B cell (primary cell): ENCODE data around the gene LRRC8E. TPM values are rescaled to one million over a fixed set of nuclear protein-coding genes. Genes with fewer than 3 reads are reported as not detected.
A peak's percentile ranks its signal among the peaks of the same experiment; 100 is the strongest.

Experiments used
- ATAC-seq: fragments of 200-7000 bp; cut with Tn5 transposase; one replicate; pipeline ENCODE4 v1.10.0; 2021; ENCODE audit warnings: low read depth, mild to moderate bottlenecking, moderate number of reproducible peaks, moderate library complexity
- CTCF ChIA-PET: fragments of 350-600 bp; sonication (Branson Sonifier 250); formaldehyde crosslinking; loops from one replicate; lab custom pipeline; 2021; ENCODE audit warnings: antibody characterized with exemption, inconsistent platforms; lab: Charles Lee
- POLR2A ChIA-PET: fragments of 350-600 bp; sonication (Branson Sonifier 250); formaldehyde crosslinking; loops from one replicate; lab custom pipeline; 2021; ENCODE audit warnings: antibody characterized with exemption; lab: Charles Lee
- DNase-seq: peaks from one replicate; pipeline ENCODE4 v3.0.0; 2013
- H2AFZ ChIP-seq: 2 replicates; pipeline ENCODE4 v1.6.1; 2012; ENCODE audit warnings: mild to moderate bottlenecking, low read depth, low read length; ENCODE audit not compliant: insufficient read depth, poor library complexity, severe bottlenecking
- H3K27ac ChIP-seq, 2 donors: 1 replicate in 1 of 2; 2 replicates in 1 of 2; pipeline ENCODE4 v1.5.1; 2012 to 2013; ENCODE audit warnings: low read length in 2 of 2, mild to moderate bottlenecking in 2 of 2, moderate library complexity in 1 of 2
- H3K27me3 ChIP-seq, 4 experiments: fragments of 200-600 bp in 1 of 4; sonication (generic) in 1 of 4; replicated peaks in 1 of 4; 1 replicate in 2 of 4; 2 replicates in 2 of 4; pipeline versions ENCODE4 v1.6.1 to v1.7.0; 2013 to 2016; ENCODE audit warnings: low read length in 3 of 4, mild to moderate bottlenecking in 2 of 4, mixed read lengths in 1 of 4, moderate library complexity in 1 of 4; ENCODE audit not compliant: insufficient read depth in 4 of 4, control insufficient read depth in 3 of 4; ENCODE audit errors: control extremely low read depth in 1 of 4
- H3K36me3 ChIP-seq, 2 experiments: replicated peaks in 1 of 2; 1 replicate in 1 of 2; 2 replicates in 1 of 2; pipeline versions ENCODE4 v1.6.1 to v1.7.1; 2013; ENCODE audit warnings: low read length in 1 of 2; ENCODE audit not compliant: insufficient read depth in 2 of 2, control insufficient read depth in 1 of 2; ENCODE audit errors: control extremely low read depth in 1 of 2, extremely low read depth in 1 of 2
- H3K4me1 ChIP-seq, 2 donors: fragments of 200-600 bp in 1 of 2; sonication (generic) in 1 of 2; 1 replicate in 1 of 2; 2 replicates in 1 of 2; pipeline versions ENCODE4 v1.5.1 to v1.6.1; 2013 to 2017; ENCODE audit warnings: low read length in 2 of 2; ENCODE audit not compliant: control insufficient read depth in 2 of 2, insufficient read depth in 2 of 2
- H3K4me2 ChIP-seq: replicated peaks from 2 replicates; pipeline ENCODE3; 2012; ENCODE audit warnings: mild to moderate bottlenecking, low read depth, low read length; ENCODE audit not compliant: poor library complexity, severe bottlenecking
- H3K4me3 ChIP-seq, 5 experiments: fragments of 200-600 bp in 1 of 5; sonication (generic) in 1 of 5; 1 replicate in 3 of 5; 2 replicates in 2 of 5; pipeline versions ENCODE4 v1.5.1 to v1.7.0; 2011 to 2016; ENCODE audit warnings: low read length in 4 of 5, mild to moderate bottlenecking in 4 of 5, low read depth in 2 of 5, control low read depth in 1 of 5, moderate library complexity in 1 of 5; ENCODE audit not compliant: insufficient read depth in 1 of 5; ENCODE audit errors: control extremely low read depth in 1 of 5, extremely low read depth in 1 of 5
- H3K79me2 ChIP-seq: fragments of 200-600 bp; sonication (generic); one replicate; pipeline ENCODE4 v1.6.0; 2016; ENCODE audit warnings: low read length; ENCODE audit not compliant: control insufficient read depth, insufficient read depth
- H3K9ac ChIP-seq: fragments of 200-600 bp; sonication (generic); 2 replicates; pipeline ENCODE4 v1.6.1; 2017; ENCODE audit warnings: mild to moderate bottlenecking, low read length, moderate library complexity
- H3K9me3 ChIP-seq, 3 donors: one replicate each; pipeline versions ENCODE4 v1.6.1 to v1.7.1; 2013; ENCODE audit warnings: low read length in 2 of 3; ENCODE audit not compliant: control insufficient read depth in 2 of 3, insufficient read depth in 1 of 3; ENCODE audit errors: control extremely low read depth in 1 of 3
- H4K20me1 ChIP-seq: 2 replicates; pipeline ENCODE4 v1.6.0; 2012; ENCODE audit warnings: mild to moderate bottlenecking, low read length; ENCODE audit not compliant: insufficient read depth, control insufficient read depth, poor library complexity, severe bottlenecking
- H3K27ac Mint-ChIP-seq: one replicate; pipeline ENCODE4 v1.8.0; 2021; ENCODE audit warnings: mixed read lengths
- H3K27me3 Mint-ChIP-seq: one replicate; pipeline ENCODE4 v1.8.0; 2021; ENCODE audit warnings: mixed read lengths
- H3K4me1 Mint-ChIP-seq: one replicate; pipeline ENCODE4 v1.8.0; 2021; ENCODE audit warnings: mixed read lengths
- H3K4me3 Mint-ChIP-seq: one replicate; pipeline ENCODE4 v1.8.0; 2021; ENCODE audit warnings: mixed read lengths
- H3K9me3 Mint-ChIP-seq: one replicate; pipeline ENCODE4 v1.8.0; 2022; ENCODE audit warnings: mixed read lengths; ENCODE audit not compliant: insufficient read depth
- CTCF ChIP-seq: fragments of 200-600 bp; IDR thresholded peaks from one replicate; pipeline ENCODE4 v1.8.0; 2022; ENCODE audit warnings: antibody characterized with exemption, mild to moderate bottlenecking
- EZH2 ChIP-seq: IDR thresholded peaks from 2 replicates; pipeline ENCODE4 v1.6.1; 2012; ENCODE audit warnings: borderline replicate concordance, low read depth, mild to moderate bottlenecking, moderate library complexity, low read length; ENCODE audit not compliant: insufficient read depth, poor library complexity, severe bottlenecking
- WGBS: methylation state at CpG from one replicate; pipeline ENCODE4 v1.1.5; 2013; ENCODE audit warnings: missing lambda C conversion rate; ENCODE audit not compliant: insufficient coverage; 5-methylcytosine and 5-hydroxymethylcytosine counted together
- intact Hi-C: fragments of 100-400 bp; cut with micrococcal nuclease; formaldehyde crosslinking; loops from one replicate; pipeline ENCODE4 v1.10.0; 2022
- polyA plus RNA-seq: library from polyadenylated mRNA; depleted of rRNA; stranded (reverse); fragments of >200 nt; gene quantifications from 2 replicates; pipeline ENCODE4 v1.2.3, GENCODE V29; 2012
- total RNA-seq, 2 donors: library from RNA; stranded (reverse); fragments of 120-200 nt in 1 of 2; gene quantifications; 1 replicate in 1 of 2; 2 replicates in 1 of 2; pipeline versions ENCODE4 v1.2.3 to v1.2.4, GENCODE V29; 2013 to 2022

Gene LRRC8E
- total and polyA plus RNA-seq, 2 donors (not counting 1 experiment from before 2014, with no cell fraction given), result not detected

- H3K79me2 ChIP-seq, result peaks cover 1% of the 10 kb centered on the region
- peaks cover 2 to 58% of the 10 kb centered on the region in 2 experiments for H3K36me3 ChIP-seq
- H3K27me3 Mint-ChIP-seq, result no peaks in the 10 kb centered on the region
- H3K27ac Mint-ChIP-seq, result no peak overlapping the region
- 98% methylated on average over 24 of the region's 32 CpGs for WGBS
- peaks cover 19% of the 10 kb centered on the region for H4K20me1 ChIP-seq
- no peak overlapping the region for H2AFZ ChIP-seq
- H3K4me3 ChIP-seq, result no peak overlapping the region
- CTCF ChIA-PET, result no interaction called here
- DNase-seq (peak; percentile 23), ATAC-seq (no peak)
- H3K4me1 Mint-ChIP-seq, result peaks cover 1% of the 10 kb centered on the region
- no peak overlapping the region for H3K4me3 Mint-ChIP-seq
- H3K9ac ChIP-seq, result no peak overlapping the region
- H3K9me3 Mint-ChIP-seq, result no peaks in the 10 kb centered on the region
- intact Hi-C loops, result no loop called here
- POLR2A ChIA-PET, result no interaction called here
- H3K9me3 ChIP-seq, result no peaks in the 10 kb centered on the region
- H3K27ac ChIP-seq, result no peak overlapping the region
- TF ChIP-seq CTCF (no peak), EZH2 (no peak)
- no peak overlapping the region for H3K4me2 ChIP-seq
- H3K4me1 ChIP-seq, result no peaks in the 10 kb centered on the region
- H3K27me3 ChIP-seq, result no peaks in the 10 kb centered on the region
Measured at GRCh38 chr19:7932276-7932929, 44.1 kb downstream of the LRRC8E start.

- no peak overlapping the region for H3K27ac ChIP-seq
- Mint-ChIP-seq H3K4me3 (no peak overlapping the region), H3K9me3 (no peaks in the 10 kb centered on the region), H3K27me3 (no peaks in the 10 kb centered on the region), H3K27ac (no peak overlapping the region), H3K4me1 (no peaks in the 10 kb centered on the region)
- DNase-seq, result peak; percentile 13
- no peak for TF ChIP-seq CTCF
- TF ChIP-seq EZH2, result no peak
- H3K4me1 ChIP-seq, result no peaks in the 10 kb centered on the region
- H3K4me2 ChIP-seq, result no peak overlapping the region
- H4K20me1 ChIP-seq, result peaks cover 22% of the 10 kb centered on the region
- no peaks in the 10 kb centered on the region for H3K27me3 ChIP-seq
- H3K9me3 ChIP-seq, result no peaks in the 10 kb centered on the region
- intact Hi-C loops, result no loop called here
- peaks cover 2 to 61% of the 10 kb centered on the region in 2 experiments for H3K36me3 ChIP-seq
- H3K4me3 ChIP-seq, result no peak overlapping the region
- H3K79me2 ChIP-seq, result peaks cover 6% of the 10 kb centered on the region
- no peak for ATAC-seq
- no peak overlapping the region for H3K9ac ChIP-seq
- 96% methylated on average over 5 of the region's 10 CpGs for WGBS
- H2AFZ ChIP-seq, result no peak overlapping the region
- CTCF ChIA-PET, result no interaction called here
- POLR2A ChIA-PET, result no interaction called here
Measured at GRCh38 chr19:7932930-7933300, 44.6 kb downstream of the LRRC8E start.
